AG04449 (cell line): Measurements from ENCODE around the gene SYT7.

Source experiments
- CTCF ChIA-PET: fragments of 350-600 bp; formaldehyde crosslinking; extraction: SDS; loops from one replicate; lab custom pipeline; 2021; ENCODE audit warnings: antibody characterized with exemption; lab: Yijun Ruan, JAX
- POLR2A ChIA-PET: fragments of 400-600, 350-600 bp; formaldehyde crosslinking; extraction: SDS; loops from one replicate; lab custom pipeline; 2020; ENCODE audit warnings: antibody characterized with exemption, inconsistent platforms; lab: Yijun Ruan, JAX
- DNase-seq: peaks from one replicate; pipeline ENCODE4 v3.0.0-alpha.2; 2010; ENCODE audit warnings: low read depth, low spot score
- H3K4me3 ChIP-seq: 2 replicates; pipeline ENCODE4 v1.5.1; 2011; ENCODE audit warnings: low read depth, mild to moderate bottlenecking, control low read depth, low read length
- CTCF ChIP-seq: IDR thresholded peaks from one replicate; pipeline ENCODE4 v1.5.1; 2011; ENCODE audit warnings: mild to moderate bottlenecking, moderate library complexity, low read length, control low read depth, inconsistent platforms; ENCODE audit not compliant: insufficient read depth; ENCODE audit errors: missing control alignments

SYT7 gene

GRCh38 chr11:61555978-61556377 lies 24.9 kb downstream of the SYT7 start:
- TF ChIP-seq CTCF = no peak
- ChIA-PET CTCF (interaction anchor here (1.0 to 3.5 kb wide), 2 partner anchors 8 to 12 kb away, joined by 3 to 14 read pairs; no protein-coding TSS in a partner anchor), POLR2A (no interaction called here)
- no peak overlapping the region for H3K4me3 ChIP-seq
- no peak for DNase-seq

- CTCF ChIA-PET = interaction anchor here (1.0 to 1.5 kb wide), 2 partner anchors 7 to 38 kb away, joined by 3 read pairs; no protein-coding TSS in a partner anchor
These were observed 25.6 kb downstream of the SYT7 start for GRCh38 chr11:61555051-61555969.

GRCh38 chr11:61554172-61554988 lies 26.5 kb downstream of the SYT7 start:
- ChIA-PET POLR2A (no interaction called here), CTCF (interaction anchor here (0.9 to 1.5 kb wide), 2 partner anchors 37 kb away, joined by 3 to 4 read pairs; no protein-coding TSS in a partner anchor)
- no peak for DNase-seq
- no peak for TF ChIP-seq CTCF
- no peak overlapping the region for H3K4me3 ChIP-seq

More at GRCh38 chr11:61555051-61555969, 25.6 kb downstream of the SYT7 start:
- TF ChIP-seq CTCF = no peak
- POLR2A ChIA-PET = no interaction called here
- no peak overlapping the region for H3K4me3 ChIP-seq
- no peak for DNase-seq

- ChIA-PET CTCF (interaction anchor here (0.7 to 0.9 kb wide), 2 partner anchors 35 to 37 kb away, joined by 3 to 4 read pairs; no protein-coding TSS in a partner anchor), POLR2A (no interaction called here)
- no peak for DNase-seq
- TF ChIP-seq CTCF = no peak
- no peak overlapping the region for H3K4me3 ChIP-seq
These were observed 27.3 kb downstream of the SYT7 start for GRCh38 chr11:61553373-61554171.

- DNase-seq = no peak
- no peak for TF ChIP-seq CTCF
- H3K4me3 ChIP-seq = no peak overlapping the region
- ChIA-PET CTCF (interaction anchor here (0.9 kb wide), 2 partner anchors 15 to 35 kb away, joined by 3 read pairs; no protein-coding TSS in a partner anchor), POLR2A (no interaction called here)
These were observed 28.7 kb downstream of the SYT7 start for GRCh38 chr11:61552108-61552635.
